HG03139 (cell line): ENCODE results near the gene CST7.
A peak's percentile ranks its signal among the peaks of the same experiment; 100 is the strongest.

Source experiments
- ATAC-seq: cut with Tn5 transposase; IDR thresholded peaks from one replicate; pipeline ENCODE4 v1.9.1; 2021; ENCODE audit not compliant: unreplicated experiment

Gene CST7

DNA sequence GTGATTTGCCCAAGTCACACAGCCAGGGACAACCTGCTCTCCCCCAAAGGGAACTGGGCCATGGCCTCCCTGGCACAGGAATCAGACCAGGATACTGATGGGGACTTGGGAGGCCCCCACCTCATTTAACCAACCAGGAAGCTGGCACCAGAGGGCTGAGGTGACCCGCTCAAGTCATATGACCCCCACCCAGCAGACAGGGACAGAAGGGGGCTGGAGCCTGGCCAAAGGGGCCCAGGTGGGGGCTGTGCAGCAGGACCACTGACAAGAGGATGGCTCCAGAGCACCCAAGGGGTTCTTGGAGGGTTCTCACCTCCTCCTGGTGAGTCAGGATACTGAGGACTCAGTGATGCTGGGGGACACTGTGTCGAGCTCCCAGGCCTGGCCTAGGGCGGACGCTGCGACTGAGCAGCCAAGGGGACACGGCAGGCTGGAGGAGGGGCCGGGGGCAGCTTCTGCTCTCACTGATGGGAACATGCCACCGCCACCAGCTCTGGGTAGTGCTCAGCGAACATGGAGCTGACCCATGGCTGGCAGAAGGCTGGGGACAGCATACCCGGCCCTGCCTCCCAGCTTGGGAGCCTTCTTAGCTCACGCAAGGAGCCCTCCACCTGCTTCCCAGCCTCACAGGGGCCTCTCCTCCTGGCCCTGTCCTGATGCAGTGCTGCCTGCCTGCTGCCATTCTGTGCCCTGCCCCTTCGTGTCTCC is 1.2 kb downstream of the CST7 start:
- ATAC-seq, result no peak

DNA sequence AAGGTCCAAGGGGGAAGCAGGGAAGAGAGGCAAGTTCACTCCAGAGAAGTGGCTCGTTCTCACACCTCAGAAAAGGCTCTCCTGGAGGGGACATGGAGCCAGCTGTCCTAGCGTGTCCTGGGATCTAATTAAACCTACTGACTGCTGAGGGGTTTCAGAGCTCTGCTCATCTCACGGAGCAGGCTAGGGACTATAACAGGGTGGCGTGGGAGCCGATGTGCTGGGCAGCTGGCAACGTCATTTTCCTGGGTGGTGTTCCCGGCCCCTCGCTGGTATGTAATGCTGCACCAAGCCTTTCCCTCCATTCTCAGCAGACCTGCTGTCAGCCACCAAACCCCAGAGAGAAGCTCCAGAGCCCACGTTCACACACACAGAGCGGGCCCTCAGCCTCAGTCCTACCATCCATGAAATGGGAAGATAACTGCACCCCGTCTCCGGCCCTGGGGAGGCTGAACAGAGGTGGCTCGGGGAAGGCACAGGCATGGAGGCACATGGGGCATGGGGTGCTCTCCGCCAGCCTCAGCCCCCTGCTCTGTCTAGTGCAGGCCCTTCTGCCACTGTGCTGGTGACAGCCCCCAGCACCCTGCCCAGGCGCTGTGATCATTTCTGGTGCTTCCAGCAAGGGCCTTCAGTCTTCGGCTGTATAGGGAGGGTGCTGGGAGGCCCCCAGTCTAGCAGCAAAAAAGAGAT is 1.9 kb downstream of the CST7 start:
- no peak for ATAC-seq

DNA sequence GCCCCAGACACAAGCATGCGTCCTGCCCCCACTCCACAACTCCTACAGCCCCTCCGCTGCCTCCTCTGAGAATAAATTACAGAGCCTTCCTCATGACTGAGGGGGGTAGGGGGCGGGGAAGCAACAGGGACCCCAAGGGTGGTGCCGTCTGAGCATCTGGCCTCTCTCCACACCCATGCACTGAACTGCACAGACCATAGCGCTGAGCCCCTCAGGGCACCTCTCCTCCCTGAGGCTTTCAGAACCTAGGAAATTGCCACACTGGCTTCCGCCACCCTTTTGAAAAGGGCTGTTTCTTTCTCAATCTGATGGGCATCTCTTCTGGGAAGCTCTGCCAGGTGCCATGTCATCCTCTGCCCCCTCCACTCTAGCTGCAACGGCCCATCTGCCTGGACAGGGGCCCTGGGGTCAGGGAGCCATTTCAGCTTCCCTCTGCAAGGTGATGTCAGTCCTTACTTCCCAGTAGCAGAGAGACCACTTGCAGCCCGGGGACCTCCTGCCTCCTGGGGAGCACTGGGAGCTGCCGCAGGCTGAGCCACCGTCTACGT is 2.5 kb downstream of the CST7 start:
- no peak for ATAC-seq

DNA sequence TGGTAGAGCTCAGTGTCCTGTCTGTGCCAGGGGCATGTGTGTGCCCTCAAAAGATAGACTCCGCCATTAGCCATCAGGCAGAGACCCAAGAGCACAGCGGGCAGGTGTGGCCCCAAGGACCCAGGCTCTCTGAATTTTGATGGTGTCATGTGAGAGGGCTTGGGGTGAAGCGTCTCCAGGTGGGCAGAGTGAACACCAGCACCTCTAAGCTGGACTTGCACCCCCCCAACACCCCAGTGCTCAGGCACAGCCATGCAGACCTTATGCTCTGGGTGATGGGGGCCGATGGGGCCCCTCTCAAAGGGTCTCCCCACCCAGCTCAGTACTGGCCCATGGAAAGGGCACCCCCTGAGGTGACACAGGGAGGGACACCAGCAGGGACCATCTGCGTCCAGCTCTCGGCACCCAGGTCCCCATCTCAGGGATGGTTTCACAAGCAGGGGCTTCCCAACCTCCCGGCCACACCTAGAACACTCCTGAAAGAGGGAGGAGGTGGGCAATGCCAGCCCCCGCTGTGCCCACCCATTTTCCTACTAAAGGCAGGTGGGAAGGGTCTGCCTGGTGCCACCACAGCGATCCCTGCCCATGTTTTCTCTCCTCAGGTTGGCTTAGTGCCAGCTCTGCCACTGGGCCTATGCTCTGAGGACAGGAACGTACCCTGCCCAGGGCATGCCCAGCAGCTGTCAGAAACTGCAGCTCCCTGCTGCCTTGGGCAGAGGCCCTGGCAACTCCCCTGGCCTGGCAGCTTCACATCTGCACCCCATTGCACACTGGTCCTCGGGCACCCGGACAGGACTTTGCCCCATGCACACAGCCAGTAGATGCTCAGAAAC is 3.5 kb downstream of the CST7 start:
- no peak for ATAC-seq

DNA sequence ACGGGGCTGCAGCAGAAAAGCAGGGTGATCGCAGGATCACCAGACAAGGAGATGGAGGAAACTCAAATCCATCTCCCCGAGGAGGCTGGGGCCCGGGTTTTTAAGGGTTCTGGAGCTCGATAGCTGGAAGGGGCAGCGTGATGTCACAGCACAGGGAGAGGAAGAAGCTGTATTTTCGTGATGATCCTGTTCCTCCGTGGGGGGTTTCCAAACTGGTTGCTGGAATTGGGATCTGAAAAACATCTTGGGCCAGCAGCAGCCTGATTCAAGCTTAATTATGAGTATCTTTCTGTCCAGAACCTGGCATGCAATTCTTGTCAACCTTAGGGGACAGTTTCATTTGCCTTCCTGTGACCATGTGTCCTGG is 4.1 kb downstream of the CST7 start:
- no peak for ATAC-seq

DNA sequence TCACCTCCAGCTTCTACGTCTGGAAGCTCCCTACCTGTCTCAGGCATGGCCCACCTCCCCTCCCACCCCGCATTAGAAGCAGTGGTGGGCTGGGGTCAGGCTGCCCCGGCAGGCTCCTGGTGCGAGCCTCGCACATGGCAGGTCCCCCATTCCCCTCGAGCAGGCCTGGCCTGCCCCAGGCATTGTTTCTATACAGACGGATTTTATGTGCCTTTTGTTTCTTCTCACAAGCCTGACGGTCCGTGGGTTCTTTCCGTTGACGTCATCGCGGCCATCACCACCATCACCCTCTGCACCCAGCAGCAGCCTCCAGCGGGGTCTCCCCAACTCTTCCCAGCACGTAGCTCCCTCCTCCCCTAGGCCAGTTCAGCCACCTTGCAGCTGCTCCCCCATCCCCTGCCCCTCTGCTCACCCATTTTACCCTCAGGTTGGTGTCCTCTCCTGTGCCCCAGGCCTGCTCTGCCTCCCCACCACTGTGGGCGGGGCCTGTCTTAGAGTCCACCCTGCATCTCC is 4.6 kb downstream of the CST7 start:
- no peak for ATAC-seq

DNA sequence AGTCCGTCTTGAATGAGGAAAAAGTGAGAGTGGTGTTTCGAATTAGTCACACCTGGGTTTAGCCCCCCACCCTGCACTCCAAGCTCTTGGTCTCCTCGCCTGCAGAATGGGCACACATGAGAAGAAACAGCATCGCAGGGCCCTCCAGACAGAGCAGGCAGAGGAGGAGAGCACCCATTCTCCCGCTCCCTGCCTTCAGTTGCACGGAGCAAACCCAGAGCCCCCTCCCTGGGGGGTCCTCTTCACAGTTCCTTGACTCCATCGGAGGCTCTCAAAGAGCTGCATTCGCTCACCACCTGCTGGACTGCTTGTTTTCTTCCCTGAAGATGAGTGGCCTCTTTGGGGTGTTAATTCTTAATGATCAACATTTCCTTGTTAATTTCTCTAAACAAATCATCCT is 5.1 kb downstream of the CST7 start:
- ATAC-seq, result no peak

DNA sequence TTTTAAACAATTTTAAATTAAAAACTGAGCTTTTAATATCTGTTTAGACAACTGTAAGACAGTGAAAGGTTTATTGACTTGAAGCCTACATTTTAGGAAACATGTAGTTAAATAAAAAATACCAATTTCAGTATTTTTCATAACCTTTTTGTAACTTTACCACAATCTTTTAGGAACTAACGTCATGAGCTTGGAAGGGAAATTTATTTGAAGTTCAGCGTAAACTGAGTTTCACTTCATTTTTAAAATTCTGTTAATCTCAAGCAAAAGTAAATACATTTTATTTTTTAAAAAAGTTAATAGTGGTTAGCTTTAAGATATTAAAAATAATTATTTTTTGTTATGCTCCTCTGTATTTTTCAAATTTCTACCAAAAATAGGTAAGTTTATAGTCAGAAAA is 5.5 kb downstream of the CST7 start:
- ATAC-seq, result no peak

DNA sequence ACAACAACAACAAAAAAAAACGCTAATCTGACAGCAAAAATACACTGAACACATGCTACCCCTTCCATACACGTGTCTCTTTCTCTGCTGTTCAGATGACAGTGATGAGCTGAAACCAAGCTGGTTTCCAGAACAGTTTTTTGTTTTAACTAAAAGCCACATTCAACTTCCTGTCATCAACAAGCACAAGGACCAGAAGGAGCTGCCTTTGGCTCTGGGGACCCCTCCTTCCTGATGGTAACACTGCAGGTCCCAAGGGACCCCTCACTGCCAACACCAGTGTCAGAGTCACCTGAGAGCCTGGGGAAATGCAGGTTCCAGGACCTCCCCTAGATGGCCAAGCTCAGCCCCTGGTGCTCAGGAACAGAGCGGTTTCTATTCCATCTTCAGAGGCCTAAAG is 6.0 kb downstream of the CST7 start:
- peak; percentile 88 for ATAC-seq

DNA sequence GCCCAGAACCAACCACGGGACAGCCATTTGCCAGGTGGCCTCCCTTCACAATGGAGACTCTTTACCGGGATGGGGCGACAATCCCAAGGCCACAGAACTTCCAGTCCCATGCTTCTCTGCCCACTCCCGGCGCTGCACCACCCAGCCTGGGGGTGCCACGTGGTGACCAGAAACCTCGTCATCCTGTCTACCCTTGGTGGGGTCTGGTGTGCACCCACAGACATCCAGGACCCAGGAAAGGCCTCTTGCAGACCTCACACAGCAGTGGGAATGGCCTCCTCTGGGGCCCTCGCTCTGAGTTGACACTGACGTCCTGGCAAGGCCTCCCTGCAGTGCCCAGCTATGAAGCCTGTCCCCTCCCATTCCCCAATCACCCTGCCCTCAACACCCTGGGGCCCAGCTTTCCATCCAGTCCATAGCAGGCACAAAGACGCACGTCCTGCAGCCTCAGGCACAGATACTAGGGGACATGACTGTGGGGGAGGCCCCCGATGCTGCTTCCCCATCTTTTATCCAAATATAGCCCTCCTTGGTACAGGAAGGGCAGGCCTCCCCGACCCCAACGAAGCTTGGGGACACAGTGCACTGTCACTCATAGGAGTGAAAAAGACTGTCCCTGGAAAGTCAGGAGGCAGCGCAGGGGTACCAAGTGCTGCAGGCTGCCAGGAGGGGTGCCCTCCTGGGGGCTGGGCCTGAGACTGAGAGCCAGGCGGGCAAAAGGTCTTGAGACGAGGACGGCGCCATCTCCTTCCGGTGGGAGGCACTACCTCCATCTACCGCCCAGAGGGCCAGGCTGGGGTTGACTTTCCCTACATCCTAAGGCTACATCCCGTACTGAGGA is 7.2 kb downstream of the CST7 start:
- ATAC-seq, result no peak

DNA sequence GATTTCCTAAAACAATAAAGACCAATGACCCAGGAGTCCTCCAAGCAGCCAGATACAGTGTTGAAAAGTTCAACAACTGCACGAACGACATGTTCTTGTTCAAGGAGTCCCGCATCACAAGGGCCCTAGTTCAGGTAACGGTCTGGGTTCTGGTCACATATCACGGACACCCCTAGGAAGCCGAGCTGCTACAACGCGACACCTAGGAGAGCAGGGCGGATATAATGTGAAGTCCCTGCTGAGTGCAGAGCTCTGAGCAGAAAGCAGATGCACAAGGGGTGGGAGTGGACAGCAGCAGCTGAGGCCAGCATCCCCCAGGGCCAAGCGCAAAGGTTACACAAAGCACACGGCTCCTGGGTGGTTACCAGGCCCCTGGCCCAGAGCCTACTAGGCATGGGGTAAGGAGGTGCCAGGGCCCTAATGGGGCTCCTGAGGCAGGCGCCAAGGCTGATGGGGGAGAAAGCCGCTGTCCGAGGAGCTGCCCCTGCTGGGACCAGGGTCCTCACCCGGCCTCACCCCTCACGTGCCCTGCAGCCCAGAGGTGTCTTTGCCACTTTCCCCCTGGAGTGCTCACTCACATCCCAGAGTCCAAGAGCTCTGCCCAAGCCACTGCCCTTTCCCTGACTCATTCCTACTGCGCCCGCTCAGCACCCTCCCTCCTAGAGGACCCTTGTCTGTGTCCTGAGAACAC is 8.4 kb downstream of the CST7 start:
- no peak for ATAC-seq

DNA sequence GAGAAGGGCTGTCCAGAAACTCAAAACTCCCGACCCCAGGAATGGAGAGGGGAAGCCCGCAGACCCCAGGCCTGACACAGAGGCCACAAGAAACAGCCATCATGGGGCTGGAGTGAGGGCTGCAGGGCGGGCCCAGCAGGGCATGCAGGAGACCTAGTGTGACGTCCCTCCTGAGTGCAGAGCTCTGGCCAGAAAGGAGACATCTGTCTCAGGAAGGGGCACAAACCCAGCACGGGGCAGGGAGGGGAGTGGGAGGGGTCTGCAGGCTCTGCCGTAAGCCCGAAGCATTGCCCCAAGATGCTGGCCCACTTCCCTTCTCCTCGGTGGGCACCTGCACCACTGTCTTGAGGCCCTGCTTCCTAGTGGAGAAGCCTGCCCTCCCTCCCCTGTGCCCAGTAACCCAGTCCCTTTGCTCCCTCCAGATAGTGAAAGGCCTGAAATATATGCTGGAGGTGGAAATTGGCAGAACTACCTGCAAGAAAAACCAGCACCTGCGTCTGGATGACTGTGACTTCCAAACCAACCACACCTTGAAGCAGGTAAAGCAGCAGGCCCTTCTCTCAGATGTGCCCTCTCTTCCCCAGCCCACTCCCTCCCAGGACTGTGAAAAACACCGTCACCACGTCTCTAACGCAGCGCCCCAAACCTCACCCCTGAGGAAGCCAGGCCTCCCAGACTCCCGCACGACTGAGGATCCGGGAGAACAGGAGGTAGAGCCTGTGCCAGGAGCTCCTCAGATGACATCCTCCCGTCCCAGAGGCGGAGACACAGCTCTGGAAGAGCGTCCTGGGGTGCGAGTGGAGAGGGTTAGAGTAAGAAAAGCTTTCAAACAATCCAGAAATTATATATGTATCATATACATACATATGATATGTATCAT is 9.7 kb downstream of the CST7 start:
- ATAC-seq, result no peak

DNA sequence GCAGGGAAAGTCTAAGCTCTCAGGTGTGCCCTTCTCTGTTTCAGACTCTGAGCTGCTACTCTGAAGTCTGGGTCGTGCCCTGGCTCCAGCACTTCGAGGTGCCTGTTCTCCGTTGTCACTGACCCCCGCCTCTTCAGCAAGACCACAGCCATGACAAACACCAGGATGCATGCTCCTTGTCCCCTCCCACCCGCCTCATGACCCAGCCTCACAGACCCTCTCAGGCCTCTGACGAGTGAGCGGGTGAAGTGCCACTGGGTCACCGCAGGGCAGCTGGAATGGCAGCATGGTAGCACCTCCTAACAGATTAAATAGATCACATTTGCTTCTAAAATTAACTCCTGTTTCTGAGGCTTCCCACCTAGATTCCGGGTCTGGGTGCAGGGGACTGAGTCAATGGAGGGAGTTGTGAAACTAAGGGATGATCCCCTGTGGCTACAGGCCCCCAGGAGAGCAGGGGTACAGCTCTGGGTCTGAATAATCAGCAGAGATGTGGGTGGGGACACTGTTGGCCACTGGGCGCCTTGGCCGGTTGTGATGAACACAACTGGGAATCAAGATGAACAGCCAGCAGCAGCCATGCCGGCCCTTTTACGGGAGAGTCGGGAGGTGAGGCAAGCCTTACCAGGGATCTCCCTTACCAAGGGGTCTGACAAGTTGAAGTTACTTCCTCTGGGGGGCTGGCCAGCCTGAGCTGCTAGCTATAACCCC is 10.7 kb downstream of the CST7 start:
- ATAC-seq, result no peak

DNA sequence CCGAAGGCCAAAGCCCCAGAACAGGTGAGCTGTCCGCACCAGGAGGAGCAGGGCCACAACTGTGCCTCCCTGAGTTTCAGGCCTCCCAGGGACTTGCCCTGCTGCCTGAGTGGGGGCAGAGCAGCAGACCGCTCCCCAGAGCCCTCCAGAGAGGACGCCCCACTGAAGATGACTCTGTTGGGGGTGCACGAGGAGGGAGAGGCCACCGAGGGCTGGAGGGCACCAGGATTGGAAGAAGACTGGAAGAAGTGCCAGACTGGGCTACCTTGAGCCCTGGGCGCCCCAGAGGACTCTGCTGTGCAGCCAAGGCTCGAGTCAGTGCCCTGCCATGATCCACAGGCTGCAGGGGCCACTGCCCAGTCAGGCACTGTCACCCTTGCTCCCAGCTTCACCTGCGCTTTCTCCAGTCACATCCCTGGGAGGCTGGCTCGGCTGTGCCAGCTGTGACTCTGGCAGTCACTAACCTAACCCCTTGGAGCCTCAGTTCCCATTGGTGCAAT is 11.3 kb downstream of the CST7 start:
- no peak for ATAC-seq

DNA sequence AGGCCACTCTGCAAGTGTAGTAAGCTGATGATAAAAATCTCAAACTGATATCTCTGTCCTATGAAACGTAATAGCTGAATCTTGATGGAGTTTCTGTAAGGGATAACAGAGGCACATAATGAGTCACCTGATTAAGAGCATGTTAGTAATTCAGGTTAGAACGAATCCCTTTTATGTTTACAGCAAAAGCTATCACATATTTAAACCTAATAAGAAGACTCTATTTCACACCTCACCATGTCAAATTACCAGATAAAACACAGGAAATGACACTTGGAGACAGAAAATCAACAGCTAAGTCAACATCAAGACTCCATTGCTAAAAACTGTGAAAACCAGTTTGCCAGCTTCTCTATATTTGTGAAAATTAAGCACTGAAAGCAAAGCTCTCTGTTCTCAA is 11.8 kb downstream of the CST7 start:
- ATAC-seq, result no peak

DNA sequence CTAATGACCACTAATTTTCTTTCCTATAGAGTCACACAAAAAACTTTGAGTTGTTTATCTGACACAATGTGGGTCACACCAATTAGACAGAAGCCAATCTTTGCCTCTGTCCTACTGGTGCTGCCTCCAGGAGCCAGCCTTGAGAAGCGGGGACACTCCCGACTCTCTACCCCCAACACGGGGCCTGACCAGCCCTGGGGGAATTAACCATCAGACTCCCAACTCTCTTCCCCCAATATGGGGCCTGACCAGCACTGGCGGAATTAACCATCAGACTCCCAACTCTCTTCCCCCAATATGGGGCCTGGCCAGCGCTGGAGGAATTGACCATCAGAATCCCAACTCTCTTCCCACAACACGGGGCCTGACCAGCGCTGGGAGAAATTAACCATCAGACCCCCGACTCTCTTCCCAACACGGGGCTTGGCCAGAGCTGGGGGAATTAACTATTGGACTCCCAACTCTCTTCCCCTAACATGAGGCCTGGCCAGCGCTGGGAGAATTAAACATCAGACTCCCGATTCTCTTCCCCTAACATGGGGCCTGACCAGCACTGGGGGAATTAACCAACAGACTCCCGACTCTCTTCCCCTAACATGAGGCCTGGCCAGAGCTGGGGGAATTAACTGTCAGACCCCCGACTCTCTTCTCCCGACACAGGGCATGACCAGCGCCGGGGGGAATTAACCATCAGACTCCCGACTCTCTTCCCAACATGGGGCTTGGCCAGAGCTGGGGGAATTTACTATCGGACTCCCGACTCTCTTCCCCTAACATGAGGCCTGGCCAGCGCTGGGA is 12.5 kb downstream of the CST7 start:
- no peak for ATAC-seq

DNA sequence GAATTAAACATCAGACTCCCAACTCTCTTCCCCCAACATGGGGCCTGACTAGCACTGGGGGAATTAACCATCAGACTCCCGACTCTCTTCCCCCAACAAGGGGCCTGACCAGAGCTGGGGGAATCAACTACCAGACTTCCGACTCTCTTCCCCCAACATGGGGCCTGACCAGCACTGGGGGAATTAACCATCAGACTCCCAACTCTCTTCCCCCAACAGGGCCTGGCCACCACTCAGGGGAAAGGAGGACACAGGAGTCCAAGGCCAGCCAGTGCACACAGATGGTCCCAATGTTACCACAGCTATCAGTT is 13.1 kb downstream of the CST7 start:
- no peak for ATAC-seq

DNA sequence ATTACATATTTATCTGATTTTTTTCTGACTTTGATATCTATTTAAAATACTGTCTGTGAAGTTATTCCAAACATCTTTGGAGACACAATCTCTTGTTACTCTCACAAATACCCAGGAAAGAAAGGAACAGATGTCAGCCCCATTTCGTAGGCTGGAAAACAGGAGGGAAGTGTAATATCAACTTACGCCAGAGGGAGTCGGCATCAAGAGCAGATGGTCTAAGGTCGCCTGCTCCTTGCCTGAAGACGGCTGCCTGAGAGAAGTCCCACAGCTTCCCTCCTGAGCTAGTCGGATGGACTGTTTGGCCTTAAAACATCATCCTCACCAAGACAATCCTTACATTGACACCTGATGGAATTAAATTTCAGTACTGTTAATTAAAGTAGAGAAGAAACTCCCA is 13.4 kb downstream of the CST7 start:
- no peak for ATAC-seq
